Glomerular visceral epithelial cell (primary cell): ENCODE measurements around the gene MFSD12.
"Not testable (repeated sequence)": the region's sequence is repeated elsewhere in the genome, so short reads cannot be mapped to it uniquely, and the experiment has no call there.

Experiments
- DNase-seq: peaks from one replicate; pipeline ENCODE4 v3.0.0-alpha.2; 2016; ENCODE audit errors: extremely low spot score

Gene MFSD12

DNA sequence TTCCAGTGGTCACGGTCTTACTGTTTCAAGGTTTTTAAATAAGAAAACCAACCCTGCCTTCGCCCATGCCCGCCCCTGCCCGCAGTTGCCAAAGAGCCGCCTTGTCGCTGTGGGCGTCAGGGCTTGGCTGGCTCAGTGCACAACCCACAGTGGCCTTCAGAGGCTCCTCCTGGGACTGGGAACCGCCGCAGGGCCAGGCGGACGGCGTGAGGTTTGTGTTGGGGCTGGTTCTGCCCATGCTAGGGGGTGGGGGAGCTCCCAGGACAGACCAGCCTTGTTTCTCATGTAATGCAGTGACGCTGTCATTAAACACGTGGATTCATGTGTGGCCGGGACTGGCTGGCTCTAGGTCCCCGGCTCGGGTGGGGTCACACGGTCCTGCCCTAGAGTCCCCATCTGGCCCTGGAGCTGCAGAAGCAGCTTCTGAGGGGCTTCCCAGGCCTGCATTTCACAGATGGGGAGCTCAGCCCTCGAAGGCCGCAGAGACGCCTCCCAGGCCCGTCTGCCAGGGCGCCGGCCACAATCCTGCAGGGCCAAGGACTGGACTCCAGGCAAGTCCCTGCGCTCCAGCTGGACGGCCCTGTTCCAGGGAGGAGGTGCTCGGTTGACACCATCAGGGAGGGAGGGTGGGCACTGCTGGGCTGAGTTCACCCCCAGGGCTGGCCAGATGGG is 20.8 kb downstream of the MFSD12 start:
- no peak for DNase-seq

DNA sequence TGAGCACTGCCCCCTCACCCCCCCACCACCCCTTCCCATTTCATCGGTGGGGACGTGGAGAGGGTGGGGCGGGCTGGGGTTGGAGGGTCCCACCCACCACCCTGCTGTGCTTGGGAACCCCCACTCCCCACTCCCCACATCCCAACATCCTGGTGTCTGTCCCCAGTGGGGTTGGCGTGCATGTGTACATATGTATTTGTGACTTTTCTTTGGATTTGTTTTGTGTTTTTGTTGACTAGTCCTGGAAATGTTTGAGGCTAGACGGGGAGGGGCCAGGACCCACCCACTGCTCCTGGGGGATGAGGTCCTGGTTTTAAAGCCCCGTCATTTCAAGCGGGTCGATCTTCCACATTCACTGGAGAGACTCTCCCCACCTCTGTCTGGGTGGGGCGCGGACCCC is 21.4 kb downstream of the MFSD12 start:
- DNase-seq, result no peak

DNA sequence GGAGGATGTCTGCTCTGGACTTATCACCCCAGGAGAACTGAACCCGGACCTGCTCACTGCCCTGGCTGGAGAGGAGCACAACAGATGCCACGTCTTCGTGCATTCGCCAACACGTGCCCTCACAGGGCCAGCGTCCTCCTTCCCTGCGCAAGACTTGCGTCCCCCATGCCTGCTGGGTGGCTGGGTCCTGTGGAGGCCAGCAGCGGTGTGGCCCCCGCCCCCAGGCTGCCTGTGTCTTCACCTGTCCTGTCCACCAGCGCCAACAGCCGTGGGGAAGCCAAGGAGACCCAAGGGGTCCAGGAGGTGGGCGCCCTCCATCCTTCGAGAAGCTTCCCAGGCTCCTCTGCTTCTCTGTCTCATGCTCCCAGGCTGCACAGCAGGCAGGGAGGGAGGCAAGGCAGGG is 21.8 kb downstream of the MFSD12 start:
- no peak for DNase-seq

DNA sequence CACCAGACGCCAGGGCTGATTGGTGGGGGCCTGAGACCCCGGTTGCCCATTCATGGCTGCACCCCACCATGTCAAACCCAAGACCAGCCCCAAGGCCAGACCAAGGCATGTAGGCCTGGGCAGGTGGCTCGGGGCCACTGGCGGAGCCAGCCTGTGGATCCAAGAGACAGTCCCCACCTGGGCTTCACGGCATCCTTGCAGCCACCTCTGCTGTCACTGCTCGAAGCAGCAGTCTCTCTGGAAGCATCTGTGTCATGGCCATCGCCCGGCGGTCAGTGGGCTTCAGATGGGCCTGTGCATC is 22.2 kb downstream of the MFSD12 start:
- no peak for DNase-seq

DNA sequence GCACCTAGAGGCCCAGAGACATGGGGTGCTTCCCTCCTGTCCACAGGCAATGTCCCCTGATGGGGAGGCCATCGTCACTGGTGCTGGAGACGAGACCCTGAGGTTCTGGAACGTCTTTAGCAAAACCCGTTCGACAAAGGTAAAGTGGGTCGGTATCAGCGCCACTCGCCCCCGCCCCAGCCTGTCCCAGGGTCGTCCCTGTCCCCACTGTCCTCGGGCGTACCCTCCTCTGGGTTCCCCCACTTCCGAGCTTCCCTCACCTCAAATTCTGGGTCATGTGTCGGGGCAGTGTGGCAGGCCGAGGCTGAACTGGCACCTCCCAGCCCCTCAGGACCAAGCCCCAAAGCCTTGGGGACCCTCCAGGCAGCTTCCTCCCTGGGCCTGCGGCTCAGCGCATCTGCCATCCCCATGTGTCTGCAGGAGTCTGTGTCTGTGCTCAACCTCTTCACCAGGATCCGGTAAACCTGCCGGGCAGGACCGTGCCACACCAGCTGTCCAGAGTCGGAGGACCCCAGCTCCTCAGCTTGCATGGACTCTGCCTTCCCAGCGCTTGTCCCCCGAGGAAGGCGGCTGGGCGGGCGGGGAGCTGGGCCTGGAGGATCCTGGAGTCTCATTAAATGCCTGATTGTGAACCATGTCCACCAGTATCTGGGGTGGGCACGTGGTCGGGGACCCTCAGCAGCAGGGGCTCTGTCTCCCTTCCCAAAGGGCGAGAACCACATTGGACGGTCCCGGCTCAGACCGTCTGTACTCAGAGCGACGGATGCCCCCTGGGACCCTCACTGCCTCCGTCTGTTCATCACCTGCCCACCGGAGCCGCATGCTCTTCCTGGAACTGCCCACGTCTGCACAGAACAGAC is 22.8 kb downstream of the MFSD12 start:
- DNase-seq, result no peak

DNA sequence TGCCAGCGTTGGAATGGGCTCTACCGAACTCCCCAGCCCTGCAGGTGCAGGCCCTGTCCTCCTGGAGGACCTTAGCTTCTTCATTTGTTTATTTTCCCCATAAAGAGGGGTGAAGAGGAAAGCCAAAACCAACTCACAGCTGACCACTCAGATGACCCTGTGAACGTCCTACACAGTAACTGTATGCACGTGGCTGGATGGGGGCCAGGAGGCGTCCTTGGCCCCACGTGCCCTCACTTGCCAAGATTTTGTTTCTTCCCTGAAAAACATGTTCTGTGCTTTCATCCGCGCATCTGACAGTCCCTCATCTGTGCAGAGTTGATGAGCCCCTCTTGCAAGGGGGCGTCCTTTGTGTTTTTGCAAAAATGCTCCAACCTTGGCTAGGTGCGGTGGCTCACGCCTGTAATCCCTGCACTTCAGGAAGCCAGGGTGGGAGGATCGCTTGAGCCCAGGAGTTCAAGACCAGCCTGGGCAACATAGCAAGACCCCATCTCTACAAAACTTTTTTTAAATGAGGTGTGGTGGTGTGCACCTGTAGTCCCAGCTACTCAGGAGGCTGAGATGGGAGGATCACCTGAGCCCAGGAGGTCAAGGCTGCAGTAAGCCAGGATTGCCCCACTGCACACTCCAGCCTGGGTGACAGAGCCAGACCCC is 23.7 kb downstream of the MFSD12 start:
- no peak for DNase-seq

DNA sequence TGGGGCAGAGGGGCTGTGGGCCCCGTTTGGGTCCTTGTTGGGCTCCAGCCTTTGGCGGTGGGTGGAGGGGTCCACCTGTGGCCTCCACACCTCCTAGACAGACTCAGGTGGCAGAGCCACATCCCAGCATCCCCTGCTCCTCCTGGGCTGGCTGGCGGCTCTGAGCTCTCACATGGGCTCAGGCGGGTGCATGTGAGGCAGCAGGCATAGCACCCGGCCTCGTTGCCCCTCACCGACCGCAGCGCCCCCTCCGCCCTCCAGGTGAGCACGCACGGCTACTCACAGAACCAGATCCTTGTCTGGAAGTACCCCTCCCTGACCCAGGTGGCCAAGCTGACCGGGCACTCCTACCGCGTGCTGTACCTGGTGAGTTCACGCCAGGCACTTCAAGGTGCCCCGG is 24.4 kb downstream of the MFSD12 start:
- no peak for DNase-seq

DNA sequence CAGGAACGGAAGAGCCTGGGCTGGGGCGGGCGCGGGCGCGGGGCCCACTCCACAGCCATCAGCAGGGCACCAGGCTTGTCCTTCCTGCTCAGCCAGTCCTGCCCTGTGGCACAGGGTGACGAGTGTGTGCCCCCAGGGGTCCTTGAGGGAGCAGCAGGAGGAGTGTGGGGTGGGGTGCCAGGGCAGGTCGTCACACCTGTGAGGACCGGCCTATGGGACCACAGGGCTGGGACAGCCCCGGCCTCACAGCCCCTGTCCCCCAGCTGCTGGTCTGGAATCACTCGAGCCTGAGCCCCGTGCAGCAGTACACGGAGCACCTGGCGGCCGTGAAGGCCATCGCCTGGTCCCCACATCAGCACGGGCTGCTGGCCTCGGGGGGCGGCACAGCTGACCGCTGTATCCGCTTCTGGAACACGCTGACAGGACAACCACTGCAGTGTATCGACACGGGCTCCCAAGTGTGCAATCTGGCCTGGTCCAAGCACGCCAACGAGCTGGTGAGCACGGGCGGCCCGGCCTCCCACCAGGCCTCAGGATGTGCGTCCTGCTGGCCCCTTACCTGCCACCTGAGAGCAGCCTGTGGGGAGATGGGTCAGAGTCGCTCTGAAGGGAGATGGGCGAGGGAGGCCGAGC is 25.1 kb downstream of the MFSD12 start:
- DNase-seq, result no peak

DNA sequence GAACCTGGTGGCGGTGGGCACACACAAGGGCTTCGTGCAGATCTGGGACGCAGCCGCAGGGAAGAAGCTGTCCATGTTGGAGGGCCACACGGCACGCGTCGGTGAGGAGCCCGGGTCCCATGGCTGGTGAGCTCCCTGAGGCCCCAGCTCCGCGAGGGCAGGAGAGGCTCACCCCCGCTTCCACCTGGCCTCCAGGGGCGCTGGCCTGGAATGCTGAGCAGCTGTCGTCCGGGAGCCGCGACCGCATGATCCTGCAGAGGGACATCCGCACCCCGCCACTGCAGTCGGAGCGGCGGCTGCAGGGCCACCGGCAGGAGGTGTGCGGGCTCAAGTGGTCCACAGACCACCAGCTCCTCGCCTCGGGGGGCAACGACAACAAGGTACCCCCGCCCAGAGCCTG is 25.7 kb downstream of the MFSD12 start:
- no peak for DNase-seq

DNA sequence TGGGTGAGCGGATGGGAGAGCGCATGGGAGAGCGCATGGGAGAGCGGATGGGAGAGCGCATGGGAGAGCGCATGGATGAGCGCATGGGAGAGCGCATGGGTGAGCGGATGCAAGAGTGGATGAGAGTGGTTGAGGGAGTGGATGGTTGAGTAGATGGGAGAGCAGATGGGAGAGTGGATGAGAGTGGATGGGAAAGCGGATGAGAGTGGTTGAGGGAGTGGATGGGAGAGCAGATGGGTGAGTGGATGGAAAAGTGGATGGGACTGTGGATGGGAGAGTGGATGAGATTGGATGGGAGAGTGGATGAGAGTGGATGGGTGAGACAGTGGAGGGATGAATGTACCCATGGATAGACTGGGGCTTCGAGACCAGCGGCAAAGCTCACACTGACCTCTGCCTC is 27.0 kb downstream of the MFSD12 start:
- DNase-seq, result no peak

DNA sequence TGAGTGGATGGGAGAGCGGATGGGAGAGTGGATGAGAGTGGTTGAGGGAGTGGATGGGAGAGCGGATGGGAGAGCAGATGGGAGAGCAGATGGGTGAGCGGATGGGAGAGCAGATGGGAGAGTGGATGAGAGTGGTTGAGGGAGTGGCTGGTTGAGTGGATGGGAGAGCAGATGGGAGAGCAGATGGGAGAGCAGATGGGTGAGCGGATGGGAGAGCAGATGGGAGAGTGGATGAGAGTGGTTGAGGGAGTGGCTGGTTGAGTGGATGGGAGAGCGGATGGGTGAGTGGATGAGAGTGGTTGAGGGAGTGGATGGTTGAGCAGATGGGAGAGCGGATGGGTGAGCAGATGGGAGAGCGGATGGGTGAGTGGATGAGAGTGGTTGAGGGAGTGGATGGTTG is 28.1 kb downstream of the MFSD12 start:
- not testable (repeated sequence) for DNase-seq

DNA sequence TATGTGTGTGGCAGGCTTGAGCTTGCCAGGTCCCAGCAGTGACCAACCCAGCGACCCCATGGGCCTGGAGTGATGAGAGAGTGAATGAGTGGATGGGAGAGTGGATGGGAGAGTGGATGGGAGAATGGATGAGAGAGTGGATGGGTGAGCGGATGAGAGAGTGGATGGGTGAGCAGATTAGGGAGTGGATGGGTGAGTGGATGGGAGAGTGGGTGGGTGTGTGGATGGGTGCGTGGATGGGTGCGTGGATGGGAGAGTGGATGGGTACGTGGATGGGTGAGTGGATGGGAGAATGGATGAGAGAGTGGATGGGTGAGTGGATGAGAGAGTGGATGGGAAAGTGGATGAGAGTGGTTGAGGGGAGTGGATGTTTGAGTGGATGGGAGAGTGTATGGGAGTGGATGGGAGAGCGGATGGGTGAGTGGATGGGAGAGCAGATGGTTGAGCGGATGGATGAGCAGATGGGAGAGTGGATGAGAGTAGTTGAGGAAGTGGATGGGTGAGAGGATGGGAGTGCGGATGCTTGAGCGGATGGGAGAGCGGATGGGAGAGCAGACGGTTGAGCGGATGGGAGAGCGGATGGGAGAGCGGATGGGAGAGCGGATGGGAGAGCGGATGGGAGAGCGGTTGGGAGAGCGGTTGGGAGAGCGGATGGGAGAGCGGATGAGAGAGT is 28.7 kb downstream of the MFSD12 start:
- DNase-seq, result no peak

DNA sequence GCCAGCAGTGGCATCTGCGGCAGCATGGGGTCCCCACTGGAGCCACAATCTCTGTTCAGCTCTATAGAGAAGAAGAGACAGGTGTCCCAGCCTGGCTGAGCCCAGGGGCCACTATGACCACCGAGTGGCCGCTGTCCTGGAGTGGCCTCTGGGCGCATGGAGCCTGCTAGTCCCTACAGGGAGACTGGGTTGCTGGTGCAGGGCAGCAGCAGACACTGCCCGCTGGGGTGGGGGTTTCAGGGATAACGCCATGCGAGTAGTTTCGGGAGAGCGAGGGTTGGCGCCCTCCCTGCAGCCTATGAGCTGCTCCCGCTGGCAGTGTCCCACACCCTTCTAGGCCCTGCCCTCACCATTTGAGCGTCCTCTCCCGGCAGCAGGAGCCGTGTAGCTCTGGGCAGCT is 29.3 kb downstream of the MFSD12 start:
- DNase-seq, result no peak

DNA sequence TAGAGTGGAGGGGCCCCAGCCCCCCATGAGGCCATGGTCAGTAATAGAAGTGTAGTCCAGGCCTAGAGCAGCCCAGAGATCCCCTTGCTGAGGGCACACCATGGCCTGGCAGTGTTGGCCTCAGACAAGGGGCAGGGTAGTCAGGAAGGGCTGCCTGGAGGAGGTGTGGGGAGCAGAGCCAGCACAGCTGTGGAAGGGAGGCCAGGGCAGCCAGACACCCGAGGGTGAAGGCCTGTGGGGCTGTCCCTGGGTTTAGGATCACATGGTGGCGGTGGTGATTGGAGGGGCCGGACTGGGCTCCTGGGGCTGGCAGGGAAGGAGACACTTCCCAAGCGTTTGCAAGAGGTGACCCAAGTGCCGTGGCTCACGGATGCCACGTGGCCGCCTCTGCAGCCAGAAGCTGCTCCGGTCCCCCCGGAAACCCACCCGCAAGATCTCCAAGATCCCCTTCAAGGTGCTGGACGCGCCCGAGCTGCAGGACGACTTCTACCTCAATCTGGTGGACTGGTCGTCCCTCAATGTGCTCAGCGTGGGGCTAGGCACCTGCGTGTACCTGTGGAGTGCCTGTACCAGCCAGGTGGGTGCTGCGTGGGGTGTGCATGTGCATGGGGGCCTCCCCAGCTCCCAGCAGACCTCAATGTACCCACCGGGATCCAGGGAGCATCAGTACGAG is 30.0 kb downstream of the MFSD12 start:
- no peak for DNase-seq

DNA sequence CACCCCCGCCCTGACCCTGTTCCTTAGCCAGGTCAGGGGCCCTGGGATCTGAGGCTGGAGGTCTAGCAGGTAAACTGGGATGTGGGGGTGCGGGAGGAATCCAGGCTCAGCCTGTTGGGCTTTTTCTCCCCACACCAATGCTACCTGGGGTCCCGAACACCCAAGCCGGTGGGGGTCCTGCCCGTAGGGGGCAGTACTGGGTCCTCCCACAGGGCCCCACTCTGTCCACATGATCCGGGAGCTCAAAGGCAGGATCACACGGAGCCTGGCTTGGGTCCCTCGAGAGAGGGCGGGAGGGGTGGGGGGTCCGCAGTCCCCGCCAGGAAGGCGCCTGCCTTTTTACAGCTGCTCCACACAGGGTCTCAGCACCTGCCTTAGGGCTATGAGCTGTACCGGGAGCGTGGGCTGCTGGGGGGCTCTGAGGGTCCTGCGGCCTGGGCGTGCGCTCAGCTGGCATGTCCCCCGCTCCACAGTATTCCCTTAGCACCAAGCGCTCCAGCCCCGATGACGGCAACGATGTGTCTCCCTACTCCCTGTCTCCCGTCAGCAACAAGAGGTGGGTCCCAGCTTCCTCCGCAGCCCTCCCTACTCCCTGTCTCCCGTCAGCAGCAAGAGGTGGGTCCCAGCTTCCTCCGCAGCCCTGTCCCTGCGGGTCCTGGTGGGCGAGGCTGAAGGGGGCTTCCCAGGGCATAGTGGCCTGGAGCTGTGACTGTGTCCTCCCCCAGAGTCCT is 30.7 kb downstream of the MFSD12 start:
- DNase-seq, result no peak

DNA sequence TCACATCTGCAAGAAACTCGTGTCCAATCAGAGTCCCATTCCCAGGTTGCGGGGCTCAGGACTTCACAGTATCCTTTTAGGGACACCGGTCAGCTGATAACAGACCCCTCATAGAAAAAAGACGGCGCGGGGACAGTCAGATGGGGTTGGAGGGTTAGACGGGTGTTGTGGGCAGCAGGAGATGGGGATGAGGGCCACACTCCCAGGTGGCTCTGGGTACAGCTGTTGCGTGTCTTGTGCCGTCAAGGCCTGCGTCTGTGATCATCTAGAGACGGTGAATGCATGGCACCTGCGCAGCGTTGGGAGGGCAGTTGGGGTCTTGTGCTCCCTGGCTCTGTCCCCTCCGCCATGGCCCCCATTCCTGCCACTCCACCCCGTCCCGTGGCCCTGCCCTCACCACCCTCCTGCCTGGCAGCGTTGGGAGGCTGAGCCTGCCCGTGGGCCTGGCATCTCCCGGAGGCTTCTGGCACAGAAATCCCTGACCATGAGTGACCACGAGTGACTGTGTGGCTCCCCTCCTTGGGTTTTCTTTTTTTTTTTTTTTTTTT is 32.4 kb downstream of the MFSD12 start:
- DNase-seq, result no peak

DNA sequence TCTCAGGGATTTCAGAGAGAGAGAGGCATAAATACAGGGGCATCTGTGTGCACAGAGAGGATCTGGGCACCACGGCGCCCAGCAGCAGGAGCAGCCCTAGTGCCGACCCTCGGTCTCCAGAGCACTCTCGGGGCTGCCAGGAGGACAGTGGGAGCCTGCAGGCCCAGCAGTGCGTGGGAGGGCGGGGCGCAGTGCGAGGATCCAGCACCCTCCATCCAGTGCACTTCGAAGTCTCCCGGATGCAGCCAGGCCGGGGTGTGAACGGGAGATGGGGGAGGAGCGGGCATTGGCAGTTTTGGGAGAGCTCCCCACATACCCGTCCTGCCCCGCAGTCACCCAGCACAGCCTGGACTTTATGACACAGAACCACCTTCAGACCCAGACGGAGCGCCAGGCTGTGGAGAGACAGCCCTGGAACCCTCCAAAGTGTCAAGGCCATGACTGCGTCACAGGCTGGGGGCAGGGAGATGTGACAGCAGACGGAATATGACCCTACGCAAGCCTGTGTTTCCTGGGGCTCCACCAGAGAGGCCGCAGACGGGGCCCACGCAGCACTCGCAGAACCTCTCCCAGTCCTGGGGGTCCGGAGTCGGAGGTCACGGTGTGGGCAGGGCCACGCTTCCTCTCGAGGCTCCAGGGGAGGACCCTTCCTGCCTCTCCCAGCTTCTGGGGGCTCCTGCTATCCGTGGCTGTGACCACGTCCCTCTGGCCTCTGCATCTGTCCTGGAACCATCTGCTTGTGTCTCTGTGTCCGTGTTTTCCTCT is 33.1 kb downstream of the MFSD12 start:
- DNase-seq, result no peak

DNA sequence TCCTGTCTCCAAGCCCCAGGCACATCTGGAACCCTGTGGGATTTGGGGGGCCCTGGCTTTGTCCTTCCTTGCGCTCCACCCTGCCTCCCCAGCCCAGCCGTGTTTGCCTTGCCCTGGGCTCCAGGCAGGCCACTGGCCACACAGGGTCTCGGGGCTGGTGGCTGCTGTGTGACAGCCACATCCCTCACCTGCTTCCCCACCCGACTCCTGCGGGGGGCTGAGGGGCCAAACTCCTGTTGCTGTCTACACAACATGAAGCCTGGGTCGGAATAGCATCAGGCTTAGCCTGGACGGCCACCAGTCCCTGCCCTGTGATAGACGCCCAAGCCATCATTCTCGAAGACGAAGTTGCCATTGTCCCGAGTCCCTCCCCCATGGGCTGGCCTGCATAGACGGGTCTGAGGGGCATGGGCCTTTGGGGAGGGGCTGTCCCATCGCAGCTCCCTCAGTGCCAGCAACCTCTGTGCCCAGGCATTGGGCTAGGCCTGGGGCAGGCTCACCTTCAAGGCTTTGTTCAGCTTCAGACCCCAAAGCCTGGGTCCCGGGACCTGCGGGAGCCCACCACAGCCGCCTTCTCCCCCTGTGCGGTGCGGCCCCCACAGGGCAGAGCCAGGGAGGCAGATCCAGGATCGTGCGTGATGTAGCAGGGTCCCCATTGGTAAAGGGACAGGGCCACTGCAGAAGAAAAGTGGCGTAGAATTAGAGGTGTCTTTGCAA is 33.9 kb downstream of the MFSD12 start:
- DNase-seq, result no peak
